Measurements from ENCODE around the gene ATF7IP2.
"Not testable (repeated sequence)": the region's sequence is repeated elsewhere in the genome, so short reads cannot be mapped to it uniquely, and the experiment has no call there.

The ATF7IP2 gene

DNA sequence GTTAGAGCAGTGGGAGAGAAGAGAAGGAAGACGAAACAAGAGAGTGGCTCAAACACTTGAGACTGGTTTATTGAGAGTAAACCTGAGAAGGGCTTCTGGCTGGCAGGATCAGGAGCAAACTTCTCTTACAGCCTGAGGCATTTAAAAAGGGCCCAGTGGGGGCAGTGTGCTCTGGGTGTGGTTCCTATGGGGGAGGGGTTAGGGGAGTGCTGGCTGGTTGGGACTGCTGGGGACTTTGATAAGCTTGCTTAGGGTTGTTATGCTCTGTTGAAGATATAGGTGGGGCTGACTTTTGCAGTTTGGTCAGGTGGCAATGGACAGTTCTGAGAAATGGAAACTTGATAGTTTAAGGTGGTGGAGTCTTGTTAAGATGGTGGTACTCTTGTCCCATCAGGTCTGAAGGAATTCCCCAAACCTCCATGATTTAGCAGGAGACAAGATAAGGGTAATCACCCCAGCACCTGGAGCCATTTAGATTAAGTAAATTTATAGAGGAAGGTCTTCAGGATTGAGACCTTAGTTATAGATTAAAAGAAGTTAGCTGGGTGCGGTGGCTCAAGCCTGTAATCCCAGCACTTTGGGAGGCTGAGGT lies 115.3 kb downstream of the ATF7IP2 start:
- TF ChIP-seq, protein P1, sequence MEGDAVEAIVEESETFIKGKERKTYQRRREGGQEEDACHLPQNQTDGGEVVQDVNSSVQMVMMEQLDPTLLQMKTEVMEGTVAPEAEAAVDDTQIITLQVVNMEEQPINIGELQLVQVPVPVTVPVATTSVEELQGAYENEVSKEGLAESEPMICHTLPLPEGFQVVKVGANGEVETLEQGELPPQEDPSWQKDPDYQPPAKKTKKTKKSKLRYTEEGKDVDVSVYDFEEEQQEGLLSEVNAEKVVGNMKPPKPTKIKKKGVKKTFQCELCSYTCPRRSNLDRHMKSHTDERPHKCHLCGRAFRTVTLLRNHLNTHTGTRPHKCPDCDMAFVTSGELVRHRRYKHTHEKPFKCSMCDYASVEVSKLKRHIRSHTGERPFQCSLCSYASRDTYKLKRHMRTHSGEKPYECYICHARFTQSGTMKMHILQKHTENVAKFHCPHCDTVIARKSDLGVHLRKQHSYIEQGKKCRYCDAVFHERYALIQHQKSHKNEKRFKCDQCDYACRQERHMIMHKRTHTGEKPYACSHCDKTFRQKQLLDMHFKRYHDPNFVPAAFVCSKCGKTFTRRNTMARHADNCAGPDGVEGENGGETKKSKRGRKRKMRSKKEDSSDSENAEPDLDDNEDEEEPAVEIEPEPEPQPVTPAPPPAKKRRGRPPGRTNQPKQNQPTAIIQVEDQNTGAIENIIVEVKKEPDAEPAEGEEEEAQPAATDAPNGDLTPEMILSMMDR (IDR thresholded peaks at IDR 0.05; ENCODE audit: insufficient read depth, low read depth, low read length, missing control alignments), result no peak
- H3K4me3 ChIP-seq (ENCODE audit: low read depth, low read length), result no peak overlapping the region
- peak; percentile 55 for DNase-seq (ENCODE audit: low read depth)

DNA sequence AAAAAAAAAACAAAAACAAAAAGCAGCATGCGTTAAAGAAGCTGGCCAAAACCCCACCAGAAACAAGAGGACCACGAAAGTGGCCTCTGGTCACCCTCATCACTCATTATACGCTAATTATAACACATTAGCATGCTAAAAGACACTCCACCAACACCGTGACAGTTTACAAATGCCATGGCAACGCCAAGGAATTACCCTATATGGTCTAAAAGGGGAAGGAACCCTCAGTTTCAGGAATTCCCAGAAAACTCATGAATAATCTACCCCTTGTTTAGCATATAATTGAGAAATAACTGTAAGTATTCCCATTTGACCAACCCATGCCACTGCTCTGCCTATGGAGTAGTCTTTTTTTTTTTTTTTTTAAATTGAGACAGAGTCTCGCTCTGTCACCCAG lies 116.9 kb downstream of the ATF7IP2 start:
- TF ChIP-seq, protein P1 (IDR thresholded peaks at IDR 0.05; ENCODE audit: insufficient read depth, low read depth, low read length, missing control alignments), result no peak
- no peak overlapping the region for H3K4me3 ChIP-seq (ENCODE audit: low read depth, low read length)
- DNase-seq (ENCODE audit: low read depth), result no peak

DNA sequence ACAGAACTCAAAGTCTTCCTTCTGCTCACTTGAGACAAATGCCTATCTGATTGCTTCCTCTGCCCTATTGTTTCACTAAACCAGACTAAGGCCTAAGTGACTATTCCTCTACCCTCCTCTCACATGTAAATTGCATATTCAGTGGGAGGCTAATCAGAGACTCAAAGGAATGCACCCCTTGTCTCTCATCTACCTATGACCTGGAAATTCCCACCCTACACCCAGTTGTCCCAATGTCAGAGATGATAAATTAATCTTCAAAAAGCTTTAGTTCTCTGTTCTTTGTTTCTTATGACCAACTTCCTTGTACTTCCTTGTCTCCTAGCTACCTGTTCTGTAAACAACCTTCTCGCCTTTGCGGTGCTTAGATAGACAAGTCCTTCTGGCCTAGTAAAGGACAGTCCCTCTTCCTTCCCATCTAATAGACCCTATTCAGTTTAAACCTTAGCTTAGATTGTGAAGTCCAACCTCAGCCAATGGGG lies 118.6 kb downstream of the ATF7IP2 start:
- TF ChIP-seq, protein P1 (IDR thresholded peaks at IDR 0.05; ENCODE audit: insufficient read depth, low read depth, low read length, missing control alignments), result no peak

DNA sequence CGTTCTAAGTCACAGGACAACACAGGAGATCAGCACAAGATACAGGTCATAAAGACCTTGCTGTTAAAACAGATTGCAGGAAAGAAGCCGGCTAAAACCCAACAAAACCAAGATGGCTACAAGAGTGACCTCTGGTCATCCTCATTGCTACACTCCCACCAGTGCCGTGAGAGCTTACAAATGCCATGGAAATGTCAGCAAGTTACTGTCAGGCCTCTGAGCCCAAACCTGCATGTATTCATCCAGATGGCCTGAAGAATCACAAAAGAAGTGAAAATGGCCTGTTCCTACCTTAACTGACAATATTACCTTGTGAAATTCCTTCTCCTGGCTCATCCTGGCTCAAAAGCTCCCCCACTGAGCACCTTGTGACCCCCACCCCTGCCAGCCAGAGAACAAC lies 119.4 kb downstream of the ATF7IP2 start:
- not testable (repeated sequence) for DNase-seq (ENCODE audit: low read depth); H3K4me3 ChIP-seq (ENCODE audit: low read depth, low read length)

More for the DNA sequence above, 118.6 kb downstream of the ATF7IP2 start:
- no peak for DNase-seq (ENCODE audit: low read depth)
- H3K4me3 ChIP-seq (ENCODE audit: low read depth, low read length), result no peak overlapping the region

DNA sequence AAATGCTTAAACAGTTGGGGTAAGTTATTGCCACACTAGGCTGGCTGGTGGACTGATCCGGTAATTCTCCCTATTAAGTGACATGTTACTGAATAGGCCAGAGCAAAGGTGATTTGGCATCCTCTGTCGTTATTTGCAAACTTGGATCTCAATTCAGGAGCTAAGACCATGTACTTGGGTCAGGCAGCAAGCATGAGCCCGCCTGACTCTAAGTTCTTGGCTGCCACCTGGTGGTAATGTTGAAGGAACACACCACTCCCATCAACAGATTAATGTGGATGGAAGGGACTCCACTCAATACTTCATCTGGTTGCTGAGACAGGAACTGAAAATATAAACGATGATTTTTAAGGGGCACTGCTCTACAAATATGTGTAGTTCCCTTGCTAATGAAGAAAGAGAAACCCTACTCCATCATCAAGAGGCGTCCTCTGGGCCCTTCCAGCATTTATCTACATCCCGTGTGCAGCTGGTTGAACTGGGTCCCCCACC lies 123.7 kb downstream of the ATF7IP2 start:
- TF ChIP-seq, protein P1 (IDR thresholded peaks at IDR 0.05; ENCODE audit: insufficient read depth, low read depth, low read length, missing control alignments), result peak; percentile 75
- H3K4me3 ChIP-seq (ENCODE audit: low read depth, low read length), result no peak overlapping the region
- peak; percentile 88 for DNase-seq (ENCODE audit: low read depth)

DNA sequence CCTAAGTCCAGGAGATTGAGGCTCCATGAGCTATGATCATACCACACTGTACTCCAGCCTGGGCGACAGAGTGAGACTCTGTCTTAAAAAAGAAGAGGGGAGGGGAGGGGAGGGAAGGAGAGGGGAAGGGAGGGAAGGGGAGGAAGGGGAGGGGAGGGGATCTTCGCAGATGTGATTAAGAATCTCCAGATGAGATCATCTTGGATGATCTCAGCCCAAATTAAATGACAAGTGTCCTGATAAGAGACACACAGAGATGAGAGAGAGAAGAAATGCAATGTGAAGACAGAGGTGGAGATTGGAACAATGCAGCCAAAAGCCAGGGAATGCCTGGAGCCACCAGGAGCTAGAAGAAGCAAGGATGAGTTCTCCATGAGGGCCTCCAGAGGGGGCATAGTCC lies 124.4 kb downstream of the ATF7IP2 start:
- TF ChIP-seq, protein P1 (IDR thresholded peaks at IDR 0.05; ENCODE audit: insufficient read depth, low read depth, low read length, missing control alignments), result no peak
- H3K4me3 ChIP-seq (ENCODE audit: low read depth, low read length), result no peak overlapping the region
- DNase-seq (ENCODE audit: low read depth), result no peak

DNA sequence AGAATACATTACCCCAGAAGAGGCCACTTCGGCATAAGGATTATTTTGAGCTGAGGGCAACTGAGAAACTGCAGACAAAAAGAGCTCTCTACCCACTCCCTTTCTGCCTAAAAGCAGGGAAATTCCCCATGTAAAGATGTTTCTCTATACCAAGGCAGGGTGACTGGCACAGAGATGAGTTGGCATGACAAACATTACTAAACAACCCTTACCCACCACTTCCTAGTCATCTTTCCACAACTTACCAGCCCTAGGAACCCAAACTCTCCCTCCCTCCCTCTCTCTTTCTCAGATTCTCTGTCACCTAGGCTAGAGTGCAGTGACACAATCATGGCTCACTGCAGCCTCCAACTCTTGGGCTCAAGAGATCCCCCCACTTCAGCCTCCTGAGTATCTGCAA lies 126.0 kb downstream of the ATF7IP2 start:
- H3K4me3 ChIP-seq (ENCODE audit: low read depth, low read length), result no peak overlapping the region
- peak; percentile 14 for DNase-seq (ENCODE audit: low read depth)
- TF ChIP-seq, protein P1 (IDR thresholded peaks at IDR 0.05; ENCODE audit: insufficient read depth, low read depth, low read length, missing control alignments), result no peak

All from GM12865 (cell line).